IMR-90 (cell line): ENCODE data around the gene EMC1. TPM values are rescaled to one million over a fixed set of nuclear protein-coding genes. Genes with fewer than 3 reads are reported as not detected.

Source experiments
- ATAC-seq: fragments of 200-7000 bp; cut with Tn5 transposase; 2 replicates; pipeline ENCODE4 v1.9.1; 2020; ENCODE audit warnings: low read depth, mild to moderate bottlenecking, moderate library complexity
- BruUV-seq: library from RNA; stranded (reverse); fragments of 400-500 nt; replicated peaks from 2 replicates; lab custom pipeline; 2021; lab: Mats Ljungman, UMichigan
- CTCF ChIA-PET: fragments of 300-600 bp; formaldehyde crosslinking; extraction: SDS; loops from one replicate; lab custom pipeline; 2021; ENCODE audit warnings: antibody characterized with exemption; lab: Yijun Ruan, JAX
- POLR2A ChIA-PET: fragments of 300-600 bp; sonication (Branson Sonifier 250); formaldehyde crosslinking; loops from one replicate; lab custom pipeline; 2022; ENCODE audit warnings: antibody characterized with exemption; ENCODE audit not compliant: unreplicated experiment; lab: Charles Lee
- DNase-seq: peaks from one replicate; pipeline ENCODE4 v3.0.0; 2013
- H2AFZ ChIP-seq: replicated peaks from 2 replicates; pipeline ENCODE3; 2013; ENCODE audit warnings: low read length, mild to moderate bottlenecking; ENCODE audit not compliant: poor library complexity
- H2AK5ac ChIP-seq: 2 replicates; pipeline ENCODE4 v1.6.1; 2013; ENCODE audit warnings: low read depth, low read length, inconsistent platforms
- H2AK9ac ChIP-seq: replicated peaks from 2 replicates; pipeline ENCODE3; 2013; ENCODE audit warnings: mild to moderate bottlenecking, low read depth, low read length, moderate library complexity; ENCODE audit not compliant: poor library complexity
- H2BK120ac ChIP-seq: 2 replicates; pipeline ENCODE4 v1.6.1; 2013; ENCODE audit warnings: low read depth, low read length, inconsistent platforms
- H2BK15ac ChIP-seq: 3 replicates; pipeline ENCODE4 v1.6.1; 2013; ENCODE audit warnings: low read depth, low read length, inconsistent platforms
- H2BK20ac ChIP-seq: 2 replicates; pipeline ENCODE4 v1.6.1; 2013; ENCODE audit warnings: low read depth, mild to moderate bottlenecking, inconsistent platforms, low read length, moderate library complexity
- H2BK5ac ChIP-seq: 2 replicates; pipeline ENCODE4 v1.6.1; 2013; ENCODE audit warnings: mild to moderate bottlenecking, low read depth, low read length, inconsistent platforms; ENCODE audit not compliant: poor library complexity, severe bottlenecking
- H3K14ac ChIP-seq: replicated peaks from 2 replicates; pipeline ENCODE4 v1.6.1; 2013; ENCODE audit warnings: low read depth, low read length, inconsistent platforms
- H3K18ac ChIP-seq: 2 replicates; pipeline ENCODE4 v1.6.1; 2013; ENCODE audit warnings: low read depth, low read length, control low read depth
- H3K23ac ChIP-seq: 2 replicates; pipeline ENCODE4 v1.6.1; 2013; ENCODE audit warnings: low read depth, low read length, inconsistent platforms
- H3K27ac ChIP-seq: 2 replicates; pipeline ENCODE4 v1.5.1; 2013; ENCODE audit warnings: mild to moderate bottlenecking, control low read depth, low read length; ENCODE audit not compliant: insufficient read depth
- H3K27me3 ChIP-seq: 2 replicates; pipeline ENCODE4 v1.6.1; 2013; ENCODE audit warnings: low read length; ENCODE audit not compliant: control insufficient read depth, insufficient read depth
- H3K36me3 ChIP-seq: 2 replicates; pipeline ENCODE4 v1.6.1; 2013; ENCODE audit warnings: low read length, mixed read lengths; ENCODE audit not compliant: control insufficient read depth, insufficient read depth
- H3K4ac ChIP-seq: 2 replicates; pipeline ENCODE4 v1.6.1; 2013; ENCODE audit warnings: low read depth, low read length, inconsistent platforms
- H3K4me1 ChIP-seq: 2 replicates; pipeline ENCODE4 v1.6.1; 2013; ENCODE audit warnings: low read length, mixed read lengths; ENCODE audit not compliant: control insufficient read depth, insufficient read depth
- H3K4me2 ChIP-seq: 2 replicates; pipeline ENCODE4 v1.6.1; 2013; ENCODE audit warnings: low read depth, mild to moderate bottlenecking, control low read depth, low read length, moderate library complexity
- H3K4me3 ChIP-seq: 2 replicates; pipeline ENCODE4 v1.5.1; 2013; ENCODE audit warnings: low read depth, mild to moderate bottlenecking, control low read depth, low read length, moderate library complexity; ENCODE audit not compliant: insufficient read depth
- H3K56ac ChIP-seq: 2 replicates; pipeline ENCODE4 v1.6.1; 2013; ENCODE audit warnings: low read length, inconsistent platforms; ENCODE audit not compliant: insufficient read depth; ENCODE audit errors: extremely low read depth
- H3K79me1 ChIP-seq, 2 experiments: 2 replicates each; pipeline ENCODE4 v1.6.1; 2013; ENCODE audit warnings: low read length in 2 of 2, inconsistent platforms in 1 of 2, low read depth in 1 of 2
- H3K9ac ChIP-seq: 2 replicates; pipeline ENCODE4 v1.6.1; 2013; ENCODE audit warnings: low read depth, low read length, control low read depth
- H3K9me1 ChIP-seq: 2 replicates; pipeline ENCODE4 v1.6.1; 2013; ENCODE audit warnings: low read length, inconsistent platforms; ENCODE audit not compliant: insufficient read depth
- H3K9me3 ChIP-seq: 2 replicates; pipeline ENCODE4 v1.6.1; 2013; ENCODE audit warnings: low read length; ENCODE audit not compliant: control insufficient read depth, insufficient read depth
- H4K20me1 ChIP-seq: 2 replicates; pipeline ENCODE4 v1.6.1; 2013; ENCODE audit warnings: low read length, inconsistent platforms; ENCODE audit not compliant: insufficient read depth
- H4K5ac ChIP-seq: 2 replicates; pipeline ENCODE4 v1.6.1; 2013; ENCODE audit warnings: mild to moderate bottlenecking, low read depth, low read length, control low read depth
- H4K8ac ChIP-seq, 2 experiments: 2 replicates each; pipeline ENCODE4 v1.6.1; 2013; ENCODE audit warnings: low read depth in 2 of 2, low read length in 2 of 2, control low read depth in 1 of 2, inconsistent platforms in 1 of 2
- H4K91ac ChIP-seq: 2 replicates; pipeline ENCODE4 v1.6.1; 2013; ENCODE audit warnings: low read depth, low read length, inconsistent platforms; ENCODE audit not compliant: insufficient read depth
- BHLHE40 ChIP-seq: fragments of 150-350 bp; IDR thresholded peaks from 2 replicates; pipeline ENCODE4 v1.6.1; 2016; ENCODE audit warnings: mild to moderate bottlenecking, low read depth, low read length
- CEBPB ChIP-seq: IDR thresholded peaks from 2 replicates; pipeline ENCODE4 v1.6.1; 2012; ENCODE audit warnings: low read depth, low read length, improper control_type of control experiment
- CHD1 ChIP-seq: IDR thresholded peaks from 2 replicates; pipeline ENCODE4 v1.6.1; 2012; ENCODE audit warnings: low read depth, low read length, improper control_type of control experiment
- FOS ChIP-seq: fragments of 150-350 bp; IDR thresholded peaks from 2 replicates; pipeline ENCODE4 v1.6.1; 2016; ENCODE audit warnings: low read depth, low read length
- MAFK ChIP-seq: IDR thresholded peaks from 2 replicates; pipeline ENCODE4 v1.6.1; 2012; ENCODE audit warnings: low read depth, low read length, improper control_type of control experiment
- MAZ ChIP-seq: IDR thresholded peaks from 2 replicates; pipeline ENCODE4 v1.6.1; 2012; ENCODE audit warnings: low read depth, mild to moderate bottlenecking, low read length, improper control_type of control experiment, moderate library complexity, borderline replicate concordance
- MXI1 ChIP-seq: IDR thresholded peaks from 2 replicates; pipeline ENCODE4 v1.6.1; 2012; ENCODE audit warnings: low read depth, mild to moderate bottlenecking, low read length, moderate library complexity, borderline replicate concordance
- NFE2L2 ChIP-seq: fragments of 150-350 bp; IDR thresholded peaks from 2 replicates; pipeline ENCODE4 v1.6.1; 2016; ENCODE audit warnings: low read depth, mild to moderate bottlenecking, low read length
- POLR2A ChIP-seq: IDR thresholded peaks from 2 replicates; pipeline ENCODE4 v1.6.1; 2012; ENCODE audit warnings: mild to moderate bottlenecking, low read depth, low read length
- RAD21 ChIP-seq: IDR thresholded peaks from 2 replicates; pipeline ENCODE4 v1.6.1; 2012; ENCODE audit warnings: low read length, improper control_type of control experiment
- RCOR1 ChIP-seq: IDR thresholded peaks from 2 replicates; pipeline ENCODE4 v1.6.1; 2012; ENCODE audit warnings: mild to moderate bottlenecking, low read length, improper control_type of control experiment; ENCODE audit not compliant: insufficient replicate concordance
- RFX5 ChIP-seq: IDR thresholded peaks from 2 replicates; pipeline ENCODE4 v1.8.0; 2012; ENCODE audit warnings: low read depth, mild to moderate bottlenecking, low read length, moderate library complexity
- SMC3 ChIP-seq: fragments of 150-350 bp; IDR thresholded peaks from 2 replicates; pipeline ENCODE4 v1.6.1; 2016; ENCODE audit warnings: low read depth, mild to moderate bottlenecking, antibody characterized with exemption, low read length, moderate library complexity
- WGBS, 2 experiments: methylation state at CpG; one replicate each; pipeline versions ENCODE4 v1.1.5 to v1.1.7; 2013; ENCODE audit warnings: missing lambda C conversion rate in 2 of 2; ENCODE audit not compliant: insufficient read length in 1 of 2; ENCODE audit errors: extremely low coverage in 2 of 2; 5-methylcytosine and 5-hydroxymethylcytosine counted together
- dilution Hi-C: fragments of 300-500 bp; cut with HindIII; formaldehyde crosslinking; loops from one replicate; pipeline ENCODE4 v1.14.3; 2018; ENCODE audit warnings: low sequenced_read_pairs; ENCODE audit not compliant: unreplicated experiment
- in situ Hi-C: fragments of 300-500 bp; cut with MboI; formaldehyde crosslinking; loops from 3 replicates; pipeline ENCODE4 v1.14.3; 2019; ENCODE audit warnings: low sequenced_read_pairs, inconsistent platforms, mixed read lengths
- intact Hi-C: fragments of 100-400 bp; cut with micrococcal nuclease; formaldehyde crosslinking; loops from 2 replicates; pipeline ENCODE4 v1.10.0; 2022
- polyA plus RNA-seq, 3 experiments: library from polyadenylated mRNA; depleted of rRNA; stranded (reverse); fragments of >200 nt; gene quantifications; 2 replicates each; pipeline ENCODE4 v1.2.3, GENCODE V29; 2012; ENCODE audit warnings: low replicate concordance in 1 of 3
- total RNA-seq: library from RNA; depleted of rRNA; stranded (reverse); fragments of >200 nt; gene quantifications from 2 replicates; pipeline ENCODE4 v1.2.3, GENCODE V29; 2012
- TF ChIP-seq, protein P1 (sequence below): conservative IDR thresholded peaks from 2 replicates; pipeline ENCODE4 v1.5.1; 2012; ENCODE audit warnings: mild to moderate bottlenecking, low read depth, low read length, improper control_type of control experiment
- TF ChIP-seq, protein P2 (sequence below): fragments of 150-350 bp; IDR thresholded peaks from 2 replicates; pipeline ENCODE4 v1.6.1; 2017; ENCODE audit warnings: mild to moderate bottlenecking, antibody characterized with exemption, low read length, low read depth
- TF ChIP-seq, protein P3 (sequence below): fragments of 150-350 bp; IDR thresholded peaks from 2 replicates; pipeline ENCODE4 v1.6.1; 2016; ENCODE audit warnings: low read depth, mild to moderate bottlenecking, low read length, moderate library complexity, borderline replicate concordance

The EMC1 gene
- total and polyA plus RNA-seq, 2 of the 4 experiments (the other 2 are of a cell fraction), result 65.4 to 114 TPM

DNA sequence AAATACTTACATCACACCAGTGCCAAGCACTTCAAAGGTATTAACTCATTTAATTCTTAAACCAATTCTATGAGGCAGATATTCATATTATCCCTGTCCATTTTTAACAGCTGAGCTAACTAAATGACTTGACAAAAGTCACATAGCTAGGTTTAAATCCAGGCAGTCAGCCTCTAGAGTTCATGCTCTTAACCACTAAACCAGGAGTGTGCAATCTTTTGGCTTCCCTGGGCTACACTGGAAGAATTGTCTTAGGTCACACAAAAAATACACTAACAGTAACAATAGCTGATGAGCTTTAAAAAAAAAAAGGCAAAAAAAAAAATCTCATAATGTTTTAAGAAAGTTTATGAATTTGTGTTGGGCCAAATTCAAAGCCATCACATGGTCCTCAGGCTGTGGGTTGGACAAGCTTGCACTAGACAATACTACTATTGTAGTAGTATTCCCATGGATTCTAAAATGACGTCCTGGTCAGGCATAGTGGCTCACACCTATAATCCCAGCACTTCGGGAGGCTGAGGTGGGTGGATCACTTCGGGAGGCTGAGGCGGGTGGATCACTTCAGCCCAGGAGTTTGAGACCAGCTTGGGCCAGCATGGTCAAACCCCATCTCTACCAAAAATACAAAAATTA, 51.2 kb downstream of the EMC1 start:
- ATAC-seq (no peak), DNase-seq (no peak)
- no peak overlapping the region for H2AK9ac ChIP-seq
- BruUV-seq, result no TSS peak
- no peak overlapping the region for H2BK15ac ChIP-seq
- no peak for TF ChIP-seq SMC3
- TF ChIP-seq, protein P1, sequence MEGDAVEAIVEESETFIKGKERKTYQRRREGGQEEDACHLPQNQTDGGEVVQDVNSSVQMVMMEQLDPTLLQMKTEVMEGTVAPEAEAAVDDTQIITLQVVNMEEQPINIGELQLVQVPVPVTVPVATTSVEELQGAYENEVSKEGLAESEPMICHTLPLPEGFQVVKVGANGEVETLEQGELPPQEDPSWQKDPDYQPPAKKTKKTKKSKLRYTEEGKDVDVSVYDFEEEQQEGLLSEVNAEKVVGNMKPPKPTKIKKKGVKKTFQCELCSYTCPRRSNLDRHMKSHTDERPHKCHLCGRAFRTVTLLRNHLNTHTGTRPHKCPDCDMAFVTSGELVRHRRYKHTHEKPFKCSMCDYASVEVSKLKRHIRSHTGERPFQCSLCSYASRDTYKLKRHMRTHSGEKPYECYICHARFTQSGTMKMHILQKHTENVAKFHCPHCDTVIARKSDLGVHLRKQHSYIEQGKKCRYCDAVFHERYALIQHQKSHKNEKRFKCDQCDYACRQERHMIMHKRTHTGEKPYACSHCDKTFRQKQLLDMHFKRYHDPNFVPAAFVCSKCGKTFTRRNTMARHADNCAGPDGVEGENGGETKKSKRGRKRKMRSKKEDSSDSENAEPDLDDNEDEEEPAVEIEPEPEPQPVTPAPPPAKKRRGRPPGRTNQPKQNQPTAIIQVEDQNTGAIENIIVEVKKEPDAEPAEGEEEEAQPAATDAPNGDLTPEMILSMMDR, result no peak
- no peak for TF ChIP-seq RCOR1
- TF ChIP-seq CEBPB, result no peak
- no peak for TF ChIP-seq MAZ
- TF ChIP-seq MAFK, result no peak
- TF ChIP-seq FOS, result no peak
- TF ChIP-seq MXI1, result no peak
- TF ChIP-seq, protein P2, sequence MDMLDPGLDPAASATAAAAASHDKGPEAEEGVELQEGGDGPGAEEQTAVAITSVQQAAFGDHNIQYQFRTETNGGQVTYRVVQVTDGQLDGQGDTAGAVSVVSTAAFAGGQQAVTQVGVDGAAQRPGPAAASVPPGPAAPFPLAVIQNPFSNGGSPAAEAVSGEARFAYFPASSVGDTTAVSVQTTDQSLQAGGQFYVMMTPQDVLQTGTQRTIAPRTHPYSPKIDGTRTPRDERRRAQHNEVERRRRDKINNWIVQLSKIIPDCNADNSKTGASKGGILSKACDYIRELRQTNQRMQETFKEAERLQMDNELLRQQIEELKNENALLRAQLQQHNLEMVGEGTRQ, result no peak
- TF ChIP-seq, protein P3, sequence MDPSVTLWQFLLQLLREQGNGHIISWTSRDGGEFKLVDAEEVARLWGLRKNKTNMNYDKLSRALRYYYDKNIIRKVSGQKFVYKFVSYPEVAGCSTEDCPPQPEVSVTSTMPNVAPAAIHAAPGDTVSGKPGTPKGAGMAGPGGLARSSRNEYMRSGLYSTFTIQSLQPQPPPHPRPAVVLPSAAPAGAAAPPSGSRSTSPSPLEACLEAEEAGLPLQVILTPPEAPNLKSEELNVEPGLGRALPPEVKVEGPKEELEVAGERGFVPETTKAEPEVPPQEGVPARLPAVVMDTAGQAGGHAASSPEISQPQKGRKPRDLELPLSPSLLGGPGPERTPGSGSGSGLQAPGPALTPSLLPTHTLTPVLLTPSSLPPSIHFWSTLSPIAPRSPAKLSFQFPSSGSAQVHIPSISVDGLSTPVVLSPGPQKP, result no peak
- TF ChIP-seq POLR2A, result no peak
- TF ChIP-seq CHD1, result no peak
- no peak for TF ChIP-seq RAD21
- no peak for TF ChIP-seq RFX5
- TF ChIP-seq BHLHE40, result no peak
- no peak for TF ChIP-seq NFE2L2
- H4K5ac ChIP-seq, result no peak overlapping the region
- H3K4me2 ChIP-seq, result no peak overlapping the region; the same call in 1 of the 2 replicates
- H2BK20ac ChIP-seq, result no peak overlapping the region
- no peak overlapping the region for H4K8ac ChIP-seq
- H3K18ac ChIP-seq, result no peak overlapping the region
- H3K36me3 ChIP-seq, result peaks cover 41% of the 10 kb centered on the region
- no peak overlapping the region for H2AFZ ChIP-seq
- H3K79me1 ChIP-seq, result peaks cover 31 to 83% of the 10 kb centered on the region in 2 experiments
- H2AK5ac ChIP-seq, result no peak overlapping the region
- H3K4ac ChIP-seq, result no peak overlapping the region
- peaks cover 14% of the 10 kb centered on the region for H3K4me1 ChIP-seq
- H3K9me1 ChIP-seq, result peaks cover 19% of the 10 kb centered on the region
- dilution Hi-C loops, result no loop called here
- no peak overlapping the region for H3K23ac ChIP-seq
- no peak overlapping the region for H4K91ac ChIP-seq
- WGBS, 2 experiments, result no CpG with 5 or more reads among the region's 4 CpGs
- H3K9ac ChIP-seq, result no peak overlapping the region
- H3K9me3 ChIP-seq, result no peaks in the 10 kb centered on the region
- H3K14ac ChIP-seq, result no peak overlapping the region
- no peaks in the 10 kb centered on the region for H3K27me3 ChIP-seq
- intact Hi-C loops, result no loop called here
- ChIA-PET CTCF (interaction anchor here (0.7 kb wide), 1 partner anchor 292 kb away, joined by 3 read pairs; no protein-coding TSS in a partner anchor), POLR2A (no interaction called here)
- H3K56ac ChIP-seq, result no peak overlapping the region
- in situ Hi-C loops, result no loop called here
- H3K4me3 ChIP-seq, result no peak overlapping the region
- H3K27ac ChIP-seq, result no peak overlapping the region
- no peak overlapping the region for H2BK5ac ChIP-seq
- H2BK120ac ChIP-seq, result no peak overlapping the region
- H4K20me1 ChIP-seq, result peaks cover 79% of the 10 kb centered on the region
